Neural progenitor cell (in vitro differentiated cells): Measurements from ENCODE around the gene TMEM256.

Experiments
- EZH2 ChIP-seq: fragments of 200-600 bp; sonication (generic); IDR thresholded peaks from 2 replicates; pipeline ENCODE4 v1.6.1; 2017; ENCODE audit warnings: antibody characterized with exemption, mild to moderate bottlenecking, moderate library complexity
- TF ChIP-seq, protein P1 (sequence below): fragments of 200-600 bp; sonication (generic); IDR thresholded peaks from 2 replicates; pipeline ENCODE4 v1.5.1; 2017; ENCODE audit warnings: antibody characterized with exemption, mild to moderate bottlenecking

- TF ChIP-seq, protein P1, sequence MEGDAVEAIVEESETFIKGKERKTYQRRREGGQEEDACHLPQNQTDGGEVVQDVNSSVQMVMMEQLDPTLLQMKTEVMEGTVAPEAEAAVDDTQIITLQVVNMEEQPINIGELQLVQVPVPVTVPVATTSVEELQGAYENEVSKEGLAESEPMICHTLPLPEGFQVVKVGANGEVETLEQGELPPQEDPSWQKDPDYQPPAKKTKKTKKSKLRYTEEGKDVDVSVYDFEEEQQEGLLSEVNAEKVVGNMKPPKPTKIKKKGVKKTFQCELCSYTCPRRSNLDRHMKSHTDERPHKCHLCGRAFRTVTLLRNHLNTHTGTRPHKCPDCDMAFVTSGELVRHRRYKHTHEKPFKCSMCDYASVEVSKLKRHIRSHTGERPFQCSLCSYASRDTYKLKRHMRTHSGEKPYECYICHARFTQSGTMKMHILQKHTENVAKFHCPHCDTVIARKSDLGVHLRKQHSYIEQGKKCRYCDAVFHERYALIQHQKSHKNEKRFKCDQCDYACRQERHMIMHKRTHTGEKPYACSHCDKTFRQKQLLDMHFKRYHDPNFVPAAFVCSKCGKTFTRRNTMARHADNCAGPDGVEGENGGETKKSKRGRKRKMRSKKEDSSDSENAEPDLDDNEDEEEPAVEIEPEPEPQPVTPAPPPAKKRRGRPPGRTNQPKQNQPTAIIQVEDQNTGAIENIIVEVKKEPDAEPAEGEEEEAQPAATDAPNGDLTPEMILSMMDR: no peak
- TF ChIP-seq EZH2: no peak
Observed at GRCh38 chr17:7431231-7431630, 27.3 kb upstream of the TMEM256 start.
